ENCODE measurements around the gene CCT7. TPM values are rescaled to one million over a fixed set of nuclear protein-coding genes. Genes with fewer than 3 reads are reported as not detected.

Gene CCT7
- total RNA-seq, 2 experiments from 2014 or later, result 347 to 362 TPM

GRCh38 chr2:73212098-73212447 is 22.0 kb upstream of the CCT7 start:
- Mint-ChIP-seq H3K27ac (no peak overlapping the region), H3K9me3 (ENCODE audit: insufficient read depth) (no peaks in the 10 kb centered on the region), H3K4me3 (no peak overlapping the region), H3K36me3 (ENCODE audit: low read depth) (peaks cover 2% of the 10 kb centered on the region), H3K4me1 (ENCODE audit: low read depth) (peaks cover 28% of the 10 kb centered on the region), H3K27me3 (ENCODE audit: low read depth) (peaks cover 10% of the 10 kb centered on the region)
- DNase-seq (no peak), ATAC-seq (no peak)
- CTCF ChIA-PET, result interaction anchor here (0.6 to 6.9 kb wide), 38 partner anchors 9 to 353 kb away, joined by 3 to 112 read pairs (median 4); partner anchors contain the start of genes ALMS1, CCT7, EGR4 and FBXO41
- POLR2A ChIA-PET, result interaction anchor here (0.8 to 2.0 kb wide), 4 partner anchors 19 to 35 kb away, joined by 3 to 5 read pairs (median 4); partner anchors contain the start of gene CCT7

GRCh38 chr2:73212448-73213176 is 21.5 kb upstream of the CCT7 start:
- peak; percentile 73 for ATAC-seq
- H3K4me3 Mint-ChIP-seq, result peak overlapping the region; percentile 14
- DNase-seq, result peak; percentile 83
- peaks cover 10% of the 10 kb centered on the region for H3K27me3 Mint-ChIP-seq (ENCODE audit: low read depth)
- no peak overlapping the region for H3K27ac Mint-ChIP-seq
- no peaks in the 10 kb centered on the region for H3K9me3 Mint-ChIP-seq (ENCODE audit: insufficient read depth)
- ChIA-PET POLR2A (interaction anchor here (0.8 to 2.0 kb wide), 5 partner anchors 19 to 35 kb away, joined by 3 to 5 read pairs (median 3); partner anchors contain the start of genes CCT7 and PRADC1), CTCF (interaction anchor here (0.6 to 6.9 kb wide), 41 partner anchors 8 to 419 kb away, joined by 3 to 112 read pairs (median 4); partner anchors contain the start of genes ALMS1, CCT7, EGR4 and FBXO41)
- peaks cover 2% of the 10 kb centered on the region for H3K36me3 Mint-ChIP-seq (ENCODE audit: low read depth)
- peaks cover 28% of the 10 kb centered on the region for H3K4me1 Mint-ChIP-seq (ENCODE audit: low read depth)

- Mint-ChIP-seq H3K4me3 (peak within 1 kb of the TSS; percentile 92), H3K9me3 (ENCODE audit: insufficient read depth) (no peaks in the 10 kb centered on the region), H3K27me3 (ENCODE audit: low read depth) (peaks cover 3% of the 10 kb centered on the region), H3K36me3 (ENCODE audit: low read depth) (peaks cover 5% of the 10 kb centered on the region), H3K27ac (peak within 1 kb of the TSS; percentile 88), H3K4me1 (ENCODE audit: low read depth) (peaks cover 28% of the 10 kb centered on the region)
- DNase-seq (peak; percentile 94), ATAC-seq (peak; percentile 95)
- ChIA-PET CTCF (interaction anchor here (0.9 to 6.9 kb wide), 9 partner anchors 10 to 320 kb away, joined by 4 to 112 read pairs (median 19); partner anchors contain the start of genes CCT7 and PRADC1), POLR2A (interaction anchor here (1.0 to 2.0 kb wide), 3 partner anchors 12 to 37 kb away, joined by 4 to 5 read pairs (median 5); partner anchors contain the start of gene CCT7)
These were observed 19.7 kb upstream of the CCT7 start, which contains the start of gene SMYD5 for GRCh38 chr2:73214120-73215035. TSS of gene SMYD5 (plus strand) at chr2:73214245. CDS start at chr2:73214267, 22 bp downstream.

- no peak for ATAC-seq
- Mint-ChIP-seq H3K9me3 (ENCODE audit: insufficient read depth) (no peaks in the 10 kb centered on the region), H3K4me3 (peak overlapping the region; percentile 92), H3K27me3 (ENCODE audit: low read depth) (no peaks in the 10 kb centered on the region), H3K27ac (no peak overlapping the region), H3K4me1 (ENCODE audit: low read depth) (peaks cover 28% of the 10 kb centered on the region), H3K36me3 (ENCODE audit: low read depth) (peaks cover 5% of the 10 kb centered on the region)
- POLR2A ChIA-PET, result interaction anchor here (1.0 kb wide), 2 partner anchors 11 to 19 kb away, joined by 4 to 5 read pairs; partner anchors contain the start of gene CCT7
- CTCF ChIA-PET, result interaction anchor here (0.9 to 1.8 kb wide), 4 partner anchors 10 to 75 kb away, joined by 4 to 6 read pairs (median 5); partner anchors contain the start of gene PRADC1
- DNase-seq, result no peak
These were observed 18.9 kb upstream of the CCT7 start for GRCh38 chr2:73215254-73215653.

GRCh38 chr2:73217160-73217559 is 16.9 kb upstream of the CCT7 start:
- H3K27me3 Mint-ChIP-seq (ENCODE audit: low read depth), result no peaks in the 10 kb centered on the region
- H3K4me3 Mint-ChIP-seq, result no peak overlapping the region
- ATAC-seq, result no peak
- no peaks in the 10 kb centered on the region for H3K9me3 Mint-ChIP-seq (ENCODE audit: insufficient read depth)
- no peak for DNase-seq
- peaks cover 18% of the 10 kb centered on the region for H3K36me3 Mint-ChIP-seq (ENCODE audit: low read depth)
- peaks cover 28% of the 10 kb centered on the region for H3K4me1 Mint-ChIP-seq (ENCODE audit: low read depth)
- ChIA-PET POLR2A (interaction anchor here (5.3 kb wide), 1 partner anchor 16 kb away, joined by 21 read pairs; the partner anchor contains the start of genes CCT7 and PRADC1), CTCF (interaction anchor here (1.6 to 2.2 kb wide), 2 partner anchors 40 to 73 kb away, joined by 4 to 10 read pairs; no protein-coding TSS in a partner anchor)
- H3K27ac Mint-ChIP-seq, result no peak overlapping the region

- Mint-ChIP-seq H3K4me1 (ENCODE audit: low read depth) (peaks cover 24% of the 10 kb centered on the region), H3K36me3 (ENCODE audit: low read depth) (peaks cover 21% of the 10 kb centered on the region), H3K27me3 (ENCODE audit: low read depth) (no peaks in the 10 kb centered on the region), H3K4me3 (no peak overlapping the region), H3K27ac (no peak overlapping the region), H3K9me3 (ENCODE audit: insufficient read depth) (no peaks in the 10 kb centered on the region)
- ATAC-seq (no peak), DNase-seq (no peak)
- POLR2A ChIA-PET, result interaction anchor here (5.3 kb wide), 1 partner anchor 16 kb away, joined by 21 read pairs; the partner anchor contains the start of genes CCT7 and PRADC1
- CTCF ChIA-PET, result interaction anchor here (2.2 kb wide), 1 partner anchor 41 kb away, joined by 10 read pairs; no protein-coding TSS in a partner anchor
These were observed 16.3 kb upstream of the CCT7 start for GRCh38 chr2:73217826-73218225.

GRCh38 chr2:73218298-73218697 is 15.8 kb upstream of the CCT7 start:
- no peak for DNase-seq
- no peak for ATAC-seq
- no peaks in the 10 kb centered on the region for H3K27me3 Mint-ChIP-seq (ENCODE audit: low read depth)
- H3K27ac Mint-ChIP-seq, result no peak overlapping the region
- H3K36me3 Mint-ChIP-seq (ENCODE audit: low read depth), result peaks cover 24% of the 10 kb centered on the region
- no peak overlapping the region for H3K4me3 Mint-ChIP-seq
- CTCF ChIA-PET, result interaction anchor here (2.2 kb wide), 1 partner anchor 41 kb away, joined by 10 read pairs; no protein-coding TSS in a partner anchor
- POLR2A ChIA-PET, result interaction anchor here (0.6 to 5.3 kb wide), 2 partner anchors 15 to 107 kb away, joined by 4 to 21 read pairs; partner anchors contain the start of genes CCT7 and PRADC1
- peaks cover 20% of the 10 kb centered on the region for H3K4me1 Mint-ChIP-seq (ENCODE audit: low read depth)
- H3K9me3 Mint-ChIP-seq (ENCODE audit: insufficient read depth), result no peaks in the 10 kb centered on the region

- no peak overlapping the region for H3K4me3 Mint-ChIP-seq
- peak overlapping the region; percentile 22 for H3K27ac Mint-ChIP-seq
- ChIA-PET POLR2A (interaction anchor here (1.1 to 2.8 kb wide), 2 partner anchors 11 to 67 kb away, joined by 3 to 10 read pairs; partner anchors contain the start of genes CCT7 and PRADC1), CTCF (interaction anchor here (1.1 kb wide), 1 partner anchor 11 kb away, joined by 3 read pairs; no protein-coding TSS in a partner anchor)
- no peaks in the 10 kb centered on the region for H3K9me3 Mint-ChIP-seq (ENCODE audit: insufficient read depth)
- peaks cover 14% of the 10 kb centered on the region for H3K4me1 Mint-ChIP-seq (ENCODE audit: low read depth)
- DNase-seq (no peak), ATAC-seq (no peak)
- H3K36me3 Mint-ChIP-seq (ENCODE audit: low read depth), result peaks cover 24% of the 10 kb centered on the region
- no peaks in the 10 kb centered on the region for H3K27me3 Mint-ChIP-seq (ENCODE audit: low read depth)
These were observed 10.3 kb upstream of the CCT7 start for GRCh38 chr2:73223821-73224220.

GRCh38 chr2:73225513-73226360 is 8.4 kb upstream of the CCT7 start:
- H3K36me3 Mint-ChIP-seq (ENCODE audit: low read depth), result peaks cover 21% of the 10 kb centered on the region
- peak overlapping the region; percentile 70 for H3K27ac Mint-ChIP-seq
- POLR2A ChIA-PET, result interaction anchor here (0.6 to 2.8 kb wide), 2 partner anchors 9 to 11 kb away, joined by 4 to 10 read pairs; partner anchors contain the start of genes CCT7 and PRADC1

GRCh38 chr2:73227086-73227485 is 7.0 kb upstream of the CCT7 start:
- Mint-ChIP-seq H3K4me3 (no peak overlapping the region), H3K27me3 (ENCODE audit: low read depth) (no peaks in the 10 kb centered on the region), H3K4me1 (ENCODE audit: low read depth) (peaks cover 17% of the 10 kb centered on the region), H3K36me3 (ENCODE audit: low read depth) (peaks cover 8% of the 10 kb centered on the region), H3K27ac (no peak overlapping the region), H3K9me3 (ENCODE audit: insufficient read depth) (no peaks in the 10 kb centered on the region)
- ATAC-seq (no peak), DNase-seq (no peak)
- ChIA-PET POLR2A (no interaction called here), CTCF (interaction anchor here (5.1 kb wide), 1 partner anchor 14 kb away, joined by 17 read pairs; no protein-coding TSS in a partner anchor)

More at GRCh38 chr2:73225513-73226360, 8.4 kb upstream of the CCT7 start:
- Mint-ChIP-seq H3K9me3 (ENCODE audit: insufficient read depth) (no peaks in the 10 kb centered on the region), H3K4me3 (no peak overlapping the region), H3K27me3 (ENCODE audit: low read depth) (no peaks in the 10 kb centered on the region), H3K4me1 (ENCODE audit: low read depth) (peaks cover 14% of the 10 kb centered on the region)
- CTCF ChIA-PET, result interaction anchor here (0.8 to 1.5 kb wide), 3 partner anchors 11 to 65 kb away, joined by 3 to 9 read pairs (median 4); no protein-coding TSS in a partner anchor
- DNase-seq, result no peak
- no peak for ATAC-seq
